Neural cell (in vitro differentiated cells): Measurements from ENCODE around the gene CSK. TPM values are rescaled to one million over a fixed set of nuclear protein-coding genes. Genes with fewer than 3 reads are reported as not detected.

Source experiments
- H2AFZ ChIP-seq: fragments of 200-600, 300-800 bp; sonication (generic), shearing (Covaris generic); 2 replicates; pipeline ENCODE4 v1.6.0; 2014; ENCODE audit warnings: low read depth, mild to moderate bottlenecking, antibody characterized with exemption, low read length, moderate library complexity
- H3F3A ChIP-seq: fragments of 200-600 bp; shearing (Covaris generic); 2 replicates; pipeline ENCODE4 v1.6.1; 2016; ENCODE audit warnings: mild to moderate bottlenecking, moderate library complexity, mixed read lengths, antibody characterized with exemption, low read length; ENCODE audit not compliant: insufficient read depth, poor library complexity, severe bottlenecking
- H3K27ac ChIP-seq: fragments of 200-600, 300-800 bp; sonication (generic), shearing (Covaris generic); 2 replicates; pipeline ENCODE4 v1.5.1; 2014; ENCODE audit warnings: mild to moderate bottlenecking, low read length, moderate library complexity
- H3K27me3 ChIP-seq: fragments of 300-800, 200-600 bp; sonication (generic), shearing (Covaris generic); 2 replicates; pipeline ENCODE4 v1.6.0; 2014; ENCODE audit warnings: mild to moderate bottlenecking, low read depth, low read length, moderate library complexity; ENCODE audit not compliant: insufficient read depth
- H3K36me3 ChIP-seq: fragments of 300-800, 200-600 bp; sonication (generic), shearing (Covaris generic); 2 replicates; pipeline ENCODE4 v1.5.1; 2014; ENCODE audit warnings: mild to moderate bottlenecking, antibody characterized with exemption, low read length, moderate library complexity; ENCODE audit not compliant: insufficient read depth
- H3K4me2 ChIP-seq: fragments of 300-800, 200-600 bp; sonication (generic), shearing (Covaris generic); 2 replicates; pipeline ENCODE4 v1.6.0; 2014; ENCODE audit warnings: mild to moderate bottlenecking, low read length
- H3K4me3 ChIP-seq: fragments of 300-800, 200-600 bp; sonication (generic), shearing (Covaris generic); 2 replicates; pipeline ENCODE4 v1.5.1; 2014; ENCODE audit warnings: mild to moderate bottlenecking, low read length, moderate library complexity
- H3K79me2 ChIP-seq: fragments of 200-600 bp; shearing (Covaris generic); replicated peaks from 2 replicates; pipeline ENCODE4 v1.6.0; 2014; ENCODE audit warnings: mild to moderate bottlenecking, low read length, moderate library complexity; ENCODE audit not compliant: insufficient read depth
- H3K9ac ChIP-seq: fragments of 300-800, 200-600 bp; sonication (generic), shearing (Covaris generic); 2 replicates; pipeline ENCODE4 v1.6.1; 2016; ENCODE audit warnings: mild to moderate bottlenecking, low read length, mixed read lengths
- H3K9me2 ChIP-seq: fragments of 200-600 bp; shearing (Covaris generic); 2 replicates; pipeline ENCODE4 v1.6.1; 2016; ENCODE audit warnings: mild to moderate bottlenecking, low read length, mixed read lengths; ENCODE audit not compliant: insufficient read depth
- H3K9me3 ChIP-seq: fragments of 200-600, 300-800 bp; sonication (generic), shearing (Covaris generic); 2 replicates; pipeline ENCODE4 v1.6.1; 2016; ENCODE audit warnings: mild to moderate bottlenecking, mixed run types, low read length, moderate library complexity, mixed read lengths
- H4K20me1 ChIP-seq: fragments of 200-600 bp; shearing (Covaris generic); 2 replicates; pipeline ENCODE4 v1.6.1; 2016; ENCODE audit warnings: mild to moderate bottlenecking, mixed run types; ENCODE audit not compliant: insufficient read depth
- EP300 ChIP-seq: fragments of 450-650 bp; conservative IDR thresholded peaks from 2 replicates; pipeline ENCODE4 v1.6.1; 2014; ENCODE audit warnings: antibody characterized with exemption, mild to moderate bottlenecking, moderate library complexity; ENCODE audit not compliant: poor library complexity, severe bottlenecking
- EZH2 ChIP-seq: fragments of 200-600, 300-800 bp; shearing (Covaris generic), sonication (generic); IDR thresholded peaks from 2 replicates; pipeline ENCODE4 v1.6.1; 2014; ENCODE audit warnings: antibody characterized with exemption, low read length, borderline replicate concordance, mild to moderate bottlenecking; ENCODE audit not compliant: insufficient read depth, poor library complexity, severe bottlenecking
- MXI1 ChIP-seq: fragments of 450-650 bp; conservative IDR thresholded peaks from 2 replicates; pipeline ENCODE4 v1.6.1; 2014; ENCODE audit warnings: antibody characterized with exemption, mild to moderate bottlenecking; ENCODE audit not compliant: poor library complexity, severe bottlenecking
- POLR2AphosphoS5 ChIP-seq: IDR thresholded peaks from 2 replicates; pipeline ENCODE4 v1.6.1; 2012
- RAD21 ChIP-seq: fragments of 450-650 bp; conservative IDR thresholded peaks from 2 replicates; pipeline ENCODE4 v1.6.1; 2014; ENCODE audit warnings: antibody characterized with exemption, mild to moderate bottlenecking, moderate library complexity
- REST ChIP-seq: IDR thresholded peaks from 2 replicates; pipeline ENCODE4 v1.6.1; 2012; ENCODE audit warnings: borderline replicate concordance
- SMC3 ChIP-seq: fragments of 450-650 bp; conservative IDR thresholded peaks from 2 replicates; pipeline ENCODE4 v1.6.1; 2014; ENCODE audit warnings: antibody characterized with exemption, mild to moderate bottlenecking, moderate library complexity; ENCODE audit not compliant: poor library complexity
- TAF1 ChIP-seq: IDR thresholded peaks from 2 replicates; pipeline ENCODE4 v1.6.1; 2012; ENCODE audit warnings: low read depth
- polyA plus RNA-seq: library from polyadenylated mRNA; depleted of rRNA; stranded (reverse); fragments of >200 nt; gene quantifications from 2 replicates; pipeline ENCODE4 v1.2.3, GENCODE V29; 2014
- TF ChIP-seq, protein P1 (sequence below): fragments of 450-650 bp; IDR thresholded peaks from 2 replicates; pipeline ENCODE4 v1.5.1; 2014; ENCODE audit warnings: antibody characterized with exemption, mild to moderate bottlenecking, moderate library complexity; ENCODE audit not compliant: poor library complexity, severe bottlenecking

The CSK gene
- polyA plus RNA-seq, 1 donor from 2014 or later = 45.5 TPM

DNA sequence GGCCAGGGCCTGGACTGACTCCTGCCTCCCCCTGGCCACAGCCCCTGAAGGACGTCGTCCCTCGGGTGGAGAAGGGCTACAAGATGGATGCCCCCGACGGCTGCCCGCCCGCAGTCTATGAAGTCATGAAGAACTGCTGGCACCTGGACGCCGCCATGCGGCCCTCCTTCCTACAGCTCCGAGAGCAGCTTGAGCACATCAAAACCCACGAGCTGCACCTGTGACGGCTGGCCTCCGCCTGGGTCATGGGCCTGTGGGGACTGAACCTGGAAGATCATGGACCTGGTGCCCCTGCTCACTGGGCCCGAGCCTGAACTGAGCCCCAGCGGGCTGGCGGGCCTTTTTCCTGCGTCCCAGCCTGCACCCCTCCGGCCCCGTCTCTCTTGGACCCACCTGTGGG lies 20.4 kb downstream of the CSK start:
- no peaks in the 10 kb centered on the region for H4K20me1 ChIP-seq
- H3K4me2 ChIP-seq = no peak overlapping the region
- no peak overlapping the region for H3K9ac ChIP-seq
- peaks cover 4% of the 10 kb centered on the region for H3K36me3 ChIP-seq
- H3K4me3 ChIP-seq = no peak overlapping the region
- no peak overlapping the region for H3K27ac ChIP-seq
- no peaks in the 10 kb centered on the region for H3K79me2 ChIP-seq
- no peak for TF ChIP-seq REST
- TF ChIP-seq EP300 = no peak
- no peak for TF ChIP-seq POLR2AphosphoS5
- no peak overlapping the region for H2AFZ ChIP-seq
- no peaks in the 10 kb centered on the region for H3K27me3 ChIP-seq
- no peaks in the 10 kb centered on the region for H3K9me2 ChIP-seq
- no peaks in the 10 kb centered on the region for H3F3A ChIP-seq
- H3K9me3 ChIP-seq = no peaks in the 10 kb centered on the region

DNA sequence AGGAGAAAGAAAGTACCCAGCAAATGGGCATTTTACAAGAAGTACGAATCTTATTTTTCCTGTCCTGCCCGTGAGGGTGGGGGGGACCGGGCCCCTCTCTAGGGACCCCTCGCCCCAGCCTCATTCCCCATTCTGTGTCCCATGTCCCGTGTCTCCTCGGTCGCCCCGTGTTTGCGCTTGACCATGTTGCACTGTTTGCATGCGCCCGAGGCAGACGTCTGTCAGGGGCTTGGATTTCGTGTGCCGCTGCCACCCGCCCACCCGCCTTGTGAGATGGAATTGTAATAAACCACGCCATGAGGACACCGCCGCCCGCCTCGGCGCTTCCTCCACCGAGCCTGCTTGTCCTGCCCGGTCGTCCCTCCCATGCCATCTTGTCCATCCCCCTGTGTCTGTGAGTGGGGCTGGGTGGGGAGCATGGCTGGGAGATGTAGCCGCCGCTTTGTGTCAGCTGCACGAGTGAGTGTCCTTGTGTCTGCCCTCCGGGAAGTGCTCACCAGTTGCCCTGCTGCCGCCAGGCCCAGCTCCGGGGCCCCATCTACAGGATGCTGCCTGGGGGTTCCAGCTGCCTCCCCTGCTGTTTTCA lies 21.1 kb downstream of the CSK start:
- Histone ChIP-seq H3K9me3 (no peaks in the 10 kb centered on the region), H4K20me1 (no peaks in the 10 kb centered on the region), H3K27ac (no peak overlapping the region), H3K27me3 (no peaks in the 10 kb centered on the region), H3K9me2 (no peaks in the 10 kb centered on the region), H3F3A (no peaks in the 10 kb centered on the region), H2AFZ (no peak overlapping the region), H3K79me2 (no peaks in the 10 kb centered on the region), H3K4me2 (no peak overlapping the region), H3K36me3 (peaks cover 4% of the 10 kb centered on the region), H3K9ac (no peak overlapping the region), H3K4me3 (no peak overlapping the region)
- TF ChIP-seq RAD21 = no peak

DNA sequence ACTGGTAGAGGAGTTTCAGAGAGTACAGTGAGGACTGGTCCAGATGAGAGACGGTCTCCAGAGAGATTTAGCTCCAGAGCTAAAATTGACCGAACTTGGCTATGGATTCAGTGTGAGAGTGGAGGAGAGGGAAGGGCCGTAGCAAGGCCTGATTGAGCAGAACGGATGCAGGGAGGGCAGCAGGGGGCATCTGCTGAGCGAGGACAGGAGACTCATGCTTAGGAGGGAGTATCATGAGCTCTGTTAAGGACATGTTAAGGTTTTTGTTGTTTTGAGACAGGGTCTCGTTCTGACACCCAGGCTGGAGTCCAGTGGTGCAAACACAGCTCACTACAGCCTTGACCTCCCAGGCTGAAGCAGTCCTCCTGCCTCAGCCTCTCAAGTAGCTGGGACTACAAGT lies 23.1 kb downstream of the CSK start:
- Histone ChIP-seq H3K4me3 (no peak overlapping the region), H3K9me3 (no peaks in the 10 kb centered on the region), H3K27ac (no peak overlapping the region), H3K9me2 (no peaks in the 10 kb centered on the region), H4K20me1 (no peaks in the 10 kb centered on the region), H3F3A (no peaks in the 10 kb centered on the region), H3K36me3 (peaks cover 4% of the 10 kb centered on the region), H2AFZ (no peak overlapping the region), H3K79me2 (no peaks in the 10 kb centered on the region), H3K9ac (no peak overlapping the region), H3K4me2 (no peak overlapping the region), H3K27me3 (no peaks in the 10 kb centered on the region)
- TF ChIP-seq POLR2AphosphoS5 = no peak
- TF ChIP-seq, protein P1, sequence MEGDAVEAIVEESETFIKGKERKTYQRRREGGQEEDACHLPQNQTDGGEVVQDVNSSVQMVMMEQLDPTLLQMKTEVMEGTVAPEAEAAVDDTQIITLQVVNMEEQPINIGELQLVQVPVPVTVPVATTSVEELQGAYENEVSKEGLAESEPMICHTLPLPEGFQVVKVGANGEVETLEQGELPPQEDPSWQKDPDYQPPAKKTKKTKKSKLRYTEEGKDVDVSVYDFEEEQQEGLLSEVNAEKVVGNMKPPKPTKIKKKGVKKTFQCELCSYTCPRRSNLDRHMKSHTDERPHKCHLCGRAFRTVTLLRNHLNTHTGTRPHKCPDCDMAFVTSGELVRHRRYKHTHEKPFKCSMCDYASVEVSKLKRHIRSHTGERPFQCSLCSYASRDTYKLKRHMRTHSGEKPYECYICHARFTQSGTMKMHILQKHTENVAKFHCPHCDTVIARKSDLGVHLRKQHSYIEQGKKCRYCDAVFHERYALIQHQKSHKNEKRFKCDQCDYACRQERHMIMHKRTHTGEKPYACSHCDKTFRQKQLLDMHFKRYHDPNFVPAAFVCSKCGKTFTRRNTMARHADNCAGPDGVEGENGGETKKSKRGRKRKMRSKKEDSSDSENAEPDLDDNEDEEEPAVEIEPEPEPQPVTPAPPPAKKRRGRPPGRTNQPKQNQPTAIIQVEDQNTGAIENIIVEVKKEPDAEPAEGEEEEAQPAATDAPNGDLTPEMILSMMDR = no peak
- TF ChIP-seq REST = no peak
- no peak for TF ChIP-seq MXI1
- TF ChIP-seq TAF1 = no peak
- TF ChIP-seq EP300 = no peak
- TF ChIP-seq SMC3 = no peak
- TF ChIP-seq EZH2 = no peak
